Stimulated activated naive CD8-positive, alpha-beta T cell treated with anti-CD3 and anti-CD28 coated beads, Interleukin-15, Interleukin-2, amounts not matched to agents 100 U/mL and 50 U/mL, for 24 hours (primary cell): Measurements from ENCODE around the gene TMPRSS9.
"Not testable (repeated sequence)": the region's sequence is repeated elsewhere in the genome, so short reads cannot be mapped to it uniquely, and the experiment has no call there.

Experiments used
- ATAC-seq: fragments of 150-1000 bp; cut with Tn5 transposase; one replicate; pipeline ENCODE4 v1.10.0; 2021
- DNase-seq: peaks from one replicate; pipeline ENCODE4 v3.0.0; 2021

TMPRSS9 gene

GRCh38 chr19:2342656-2343288 lies 17.3 kb upstream of the TMPRSS9 start:
- ATAC-seq: no peak

GRCh38 chr19:2343289-2343982 lies 16.6 kb upstream of the TMPRSS9 start:
- no peak for DNase-seq
- ATAC-seq: no peak

More at GRCh38 chr19:2342656-2343288, 17.3 kb upstream of the TMPRSS9 start:
- no peak for DNase-seq

GRCh38 chr19:2344381-2344870 lies 15.6 kb upstream of the TMPRSS9 start:
- ATAC-seq (no peak), DNase-seq (no peak)

GRCh38 chr19:2345076-2345475 lies 15.0 kb upstream of the TMPRSS9 start:
- no peak for DNase-seq
- ATAC-seq: no peak

- DNase-seq (no peak), ATAC-seq (no peak)
These were observed 14.0 kb upstream of the TMPRSS9 start for GRCh38 chr19:2345794-2346663.

GRCh38 chr19:2349818-2350217 lies 10.2 kb upstream of the TMPRSS9 start:
- not testable (repeated sequence) for ATAC-seq, DNase-seq

GRCh38 chr19:2350656-2351055 lies 9.4 kb upstream of the TMPRSS9 start:
- ATAC-seq (no peak), DNase-seq (no peak)

- DNase-seq: no peak
- ATAC-seq: no peak
These were observed 8.5 kb upstream of the TMPRSS9 start for GRCh38 chr19:2351591-2351990.

GRCh38 chr19:2352121-2352520 lies 7.9 kb upstream of the TMPRSS9 start:
- no peak for ATAC-seq
- DNase-seq: no peak

- DNase-seq: no peak
- no peak for ATAC-seq
These were observed 6.7 kb upstream of the TMPRSS9 start for GRCh38 chr19:2353159-2353886.

- DNase-seq: no peak
- ATAC-seq: no peak
These were observed 6.0 kb upstream of the TMPRSS9 start for GRCh38 chr19:2353887-2354592.

- ATAC-seq: no peak
These were observed 5.4 kb upstream of the TMPRSS9 start for GRCh38 chr19:2354670-2355069.

GRCh38 chr19:2355168-2356035 lies 4.7 kb upstream of the TMPRSS9 start:
- DNase-seq: no peak
- no peak for ATAC-seq

More at GRCh38 chr19:2354670-2355069, 5.4 kb upstream of the TMPRSS9 start:
- no peak for DNase-seq

- ATAC-seq (no peak), DNase-seq (no peak)
These were observed 3.9 kb upstream of the TMPRSS9 start for GRCh38 chr19:2356036-2356646.

GRCh38 chr19:2357279-2358206 lies 2.5 kb upstream of the TMPRSS9 start:
- ATAC-seq: no peak

GRCh38 chr19:2358548-2359173 lies 1.4 kb upstream of the TMPRSS9 start:
- ATAC-seq (no peak), DNase-seq (no peak)

More at GRCh38 chr19:2357279-2358206, 2.5 kb upstream of the TMPRSS9 start:
- no peak for DNase-seq

GRCh38 chr19:2360833-2361232 lies 768 bp downstream of the TMPRSS9 start:
- ATAC-seq: no peak
- DNase-seq: no peak
